ENCODE results near the gene UBR3.

DNA sequence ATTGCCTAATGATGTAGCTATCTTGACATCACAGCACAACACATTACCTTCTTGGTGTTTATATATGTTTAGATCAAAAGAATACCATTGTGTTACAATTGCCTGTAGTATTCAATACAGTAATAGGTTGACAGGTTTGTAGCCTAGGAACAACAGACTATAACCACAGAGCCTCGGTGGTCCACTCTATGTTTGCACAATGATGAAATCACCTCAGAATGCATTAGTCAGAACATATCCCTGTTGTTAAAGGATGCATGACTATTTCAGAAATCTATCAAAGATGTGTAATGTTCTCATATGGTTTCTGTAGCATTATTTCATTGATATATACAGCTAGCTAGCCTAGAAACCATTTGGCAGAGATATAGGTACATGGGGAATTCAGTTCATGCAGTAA lies 11.4 kb upstream of the UBR3 start:
- TF ChIP-seq CTCF (IDR thresholded peaks at IDR 0.05) (no peak), POLR2AphosphoS5 (IDR thresholded peaks at IDR 0.05) (no peak), POLR2A (IDR thresholded peaks at IDR 0.05) (no peak)
